Activated B cell treated with CpG ODN at 0.5 μM for 24 hours (primary cell): Measurements from ENCODE around the gene B4GALNT1. TPM values are rescaled to one million over a fixed set of nuclear protein-coding genes. Genes with fewer than 3 reads are reported as not detected.

Experiments
- ATAC-seq: fragments of 200-7000 bp; cut with Tn5 transposase; one replicate; pipeline ENCODE4 v1.10.0; 2021; ENCODE audit warnings: low read depth, mild to moderate bottlenecking, moderate library complexity
- CTCF ChIA-PET: fragments of 350-600 bp; sonication (Branson Sonifier 250); formaldehyde crosslinking; loops from one replicate; lab custom pipeline; 2021; ENCODE audit warnings: antibody characterized with exemption; lab: Charles Lee
- POLR2A ChIA-PET: fragments of 350-600 bp; sonication (Branson Sonifier 250); formaldehyde crosslinking; loops from one replicate; lab custom pipeline; 2021; ENCODE audit warnings: antibody characterized with exemption; lab: Charles Lee
- DNase-seq: peaks from one replicate; pipeline ENCODE4 v3.0.0; 2022
- H3K27ac Mint-ChIP-seq: one replicate; pipeline ENCODE4 v1.8.0; 2020; ENCODE audit warnings: mixed read lengths
- H3K27me3 Mint-ChIP-seq: one replicate; pipeline ENCODE4 v1.8.0; 2021; ENCODE audit warnings: mixed read lengths
- H3K36me3 Mint-ChIP-seq: one replicate; pipeline ENCODE4 v1.8.0; 2021; ENCODE audit warnings: low read depth, mixed read lengths
- H3K4me1 Mint-ChIP-seq: one replicate; pipeline ENCODE4 v1.8.0; 2021; ENCODE audit warnings: mixed read lengths
- H3K4me3 Mint-ChIP-seq: one replicate; pipeline ENCODE4 v1.8.0; 2020; ENCODE audit warnings: mild to moderate bottlenecking, mixed read lengths
- H3K9me3 Mint-ChIP-seq: one replicate; pipeline ENCODE4 v1.8.0; 2020; ENCODE audit warnings: mixed read lengths
- CTCF ChIP-seq: fragments of 200-600 bp; IDR thresholded peaks from one replicate; pipeline ENCODE4 v1.8.0; 2022; ENCODE audit warnings: antibody characterized with exemption, mild to moderate bottlenecking
- intact Hi-C: fragments of 100-400 bp; cut with micrococcal nuclease; formaldehyde crosslinking; loops from one replicate; pipeline ENCODE4 v1.15.1; 2024
- total RNA-seq: library from RNA; stranded (reverse); gene quantifications from 2 replicates; pipeline ENCODE4 v1.2.3, GENCODE V29; 2022

The B4GALNT1 gene
- total RNA-seq, 1 donor from 2014 or later = 0.31 TPM

GRCh38 chr12:57602544-57602943 is 30.5 kb downstream of the B4GALNT1 start:
- Mint-ChIP-seq H3K27ac (no peak overlapping the region), H3K36me3 (peaks cover 46% of the 10 kb centered on the region), H3K9me3 (no peaks in the 10 kb centered on the region), H3K27me3 (peaks cover 20% of the 10 kb centered on the region), H3K4me3 (no peak overlapping the region), H3K4me1 (peaks cover 16% of the 10 kb centered on the region)
- POLR2A ChIA-PET = no interaction called here
- CTCF ChIA-PET = interaction anchor here (1.6 kb wide), 1 partner anchor 19 kb away, joined by 6 read pairs; no protein-coding TSS in a partner anchor
- DNase-seq (no peak), ATAC-seq (no peak)
- intact Hi-C loops = no loop called here
- no peak for TF ChIP-seq CTCF

- H3K4me1 Mint-ChIP-seq = peaks cover 16% of the 10 kb centered on the region
- intact Hi-C loops = no loop called here
- peaks cover 9% of the 10 kb centered on the region for H3K27me3 Mint-ChIP-seq
- ATAC-seq = no peak
- DNase-seq = no peak
- H3K4me3 Mint-ChIP-seq = no peak overlapping the region
- no peak overlapping the region for H3K27ac Mint-ChIP-seq
- CTCF ChIA-PET = interaction anchor here (2.0 to 2.9 kb wide), 2 partner anchors 17 to 21 kb away, joined by 6 to 7 read pairs; no protein-coding TSS in a partner anchor
- no peaks in the 10 kb centered on the region for H3K9me3 Mint-ChIP-seq
- TF ChIP-seq CTCF = no peak
- peaks cover 66% of the 10 kb centered on the region for H3K36me3 Mint-ChIP-seq
- POLR2A ChIA-PET = interaction anchor here (0.5 to 2.1 kb wide), 2 partner anchors 9 to 849 kb away, joined by 6 to 10 read pairs; partner anchors contain the start of gene PIP4K2C
Measured at GRCh38 chr12:57600395-57600794, 32.6 kb downstream of the B4GALNT1 start.

GRCh38 chr12:57593187-57593586 is 39.8 kb downstream of the B4GALNT1 start:
- H3K36me3 Mint-ChIP-seq = peaks cover 33% of the 10 kb centered on the region
- no peaks in the 10 kb centered on the region for H3K27me3 Mint-ChIP-seq
- ChIA-PET POLR2A (interaction anchor here (0.5 to 3.4 kb wide), 5 partner anchors 12 to 184 kb away, joined by 3 to 11 read pairs (median 4); partner anchors contain the start of genes DCTN2 and DTX3), CTCF (interaction anchor here (0.7 to 4.2 kb wide), 5 partner anchors 8 to 135 kb away, joined by 4 to 21 read pairs (median 6); no protein-coding TSS in a partner anchor)
- ATAC-seq (no peak), DNase-seq (no peak)
- TF ChIP-seq CTCF = no peak
- intact Hi-C loops = no loop called here
- H3K27ac Mint-ChIP-seq = no peak overlapping the region
- H3K9me3 Mint-ChIP-seq = no peaks in the 10 kb centered on the region
- H3K4me1 Mint-ChIP-seq = peaks cover 19% of the 10 kb centered on the region
- no peak overlapping the region for H3K4me3 Mint-ChIP-seq

- TF ChIP-seq CTCF = no peak
- ChIA-PET CTCF (interaction anchor here (0.7 to 4.2 kb wide), 4 partner anchors 10 to 134 kb away, joined by 4 to 21 read pairs (median 6); no protein-coding TSS in a partner anchor), POLR2A (interaction anchor here (0.5 to 3.4 kb wide), 5 partner anchors 12 to 134 kb away, joined by 3 to 11 read pairs (median 4); partner anchors contain the start of genes DCTN2 and DTX3)
- H3K4me1 Mint-ChIP-seq = peaks cover 19% of the 10 kb centered on the region
- no peaks in the 10 kb centered on the region for H3K9me3 Mint-ChIP-seq
- H3K36me3 Mint-ChIP-seq = peaks cover 31% of the 10 kb centered on the region
- ATAC-seq (no peak), DNase-seq (no peak)
- H3K27me3 Mint-ChIP-seq = no peaks in the 10 kb centered on the region
- H3K4me3 Mint-ChIP-seq = peak overlapping the region; percentile 88
- intact Hi-C loops = no loop called here
- no peak overlapping the region for H3K27ac Mint-ChIP-seq
Measured at GRCh38 chr12:57592551-57593165, 40.3 kb downstream of the B4GALNT1 start.

GRCh38 chr12:57591782-57592325 is 41.1 kb downstream of the B4GALNT1 start:
- Mint-ChIP-seq H3K4me1 (peaks cover 19% of the 10 kb centered on the region), H3K27me3 (no peaks in the 10 kb centered on the region), H3K4me3 (peak overlapping the region; percentile 88), H3K36me3 (peaks cover 23% of the 10 kb centered on the region), H3K9me3 (no peaks in the 10 kb centered on the region), H3K27ac (peak overlapping the region; percentile 68)
- no peak for TF ChIP-seq CTCF
- POLR2A ChIA-PET = interaction anchor here (0.7 to 3.4 kb wide), 7 partner anchors 8 to 133 kb away, joined by 3 to 11 read pairs (median 4); partner anchors contain the start of genes DCTN2 and DDIT3
- no peak for ATAC-seq
- intact Hi-C loops = loop anchor here (1.0 kb wide), 3 partner anchors 9 to 70 kb away; partner anchors contain the start of genes DTX3 and MBD6
- no peak for DNase-seq
- CTCF ChIA-PET = interaction anchor here (4.2 kb wide), 1 partner anchor 10 kb away, joined by 21 read pairs; no protein-coding TSS in a partner anchor
